Cardiac muscle cell (in vitro differentiated cells and primary cell): Measurements from ENCODE around the gene ADAM8. TPM values are rescaled to one million over a fixed set of nuclear protein-coding genes. Genes with fewer than 3 reads are reported as not detected.

ENCODE experiments used
- DNase-seq, 2 donors: peaks; one replicate each; pipeline versions ENCODE4 v3.0.0 to v3.0.0-alpha.2; 2010 to 2017; ENCODE audit warnings: low read depth in 1 of 2, low spot score in 1 of 2
- H3K27ac ChIP-seq: fragments of 200-600 bp; sonication (generic); 2 replicates; pipeline ENCODE4 v1.5.1; 2016
- H3K27me3 ChIP-seq: fragments of 200-600 bp; sonication (generic); 2 replicates; pipeline ENCODE4 v1.6.0; 2016; ENCODE audit warnings: control low read depth
- H3K36me3 ChIP-seq: fragments of 200-600 bp; sonication (generic); 2 replicates; pipeline ENCODE4 v1.5.1; 2016; ENCODE audit warnings: control low read depth
- H3K4me1 ChIP-seq: fragments of 200-600 bp; sonication (generic); 2 replicates; pipeline ENCODE4 v1.8.1; 2017; ENCODE audit warnings: low read depth, mild to moderate bottlenecking, mixed run types
- H3K4me3 ChIP-seq: fragments of 200-600 bp; sonication (generic); 2 replicates; pipeline ENCODE4 v1.5.1; 2016; ENCODE audit warnings: mild to moderate bottlenecking
- H3K9me3 ChIP-seq: fragments of 200-600 bp; sonication (generic); 2 replicates; pipeline ENCODE4 v1.5.1; 2017; ENCODE audit warnings: low read depth, mild to moderate bottlenecking, control low read depth
- polyA plus RNA-seq: library from polyadenylated mRNA; unstranded; fragments of >200 nt; fragmentation: Nextera tagmentation; extraction: Ambion mirVana; gene quantifications from 2 replicates; pipeline ENCODE4 v1.2.1, GENCODE V29; 2016
- total RNA-seq: library from RNA; depleted of rRNA; stranded (reverse); fragments of >200 nt; gene quantifications from 2 replicates; pipeline ENCODE4 v1.2.3, GENCODE V29; 2016
- TF ChIP-seq, protein P1 (sequence below): IDR thresholded peaks from 2 replicates; pipeline ENCODE4 v1.5.1; 2012; ENCODE audit warnings: low read depth, mild to moderate bottlenecking, low read length

Gene ADAM8
- total and polyA plus RNA-seq, 2 experiments from 2014 or later = 2.3 to 6.9 TPM

DNA sequence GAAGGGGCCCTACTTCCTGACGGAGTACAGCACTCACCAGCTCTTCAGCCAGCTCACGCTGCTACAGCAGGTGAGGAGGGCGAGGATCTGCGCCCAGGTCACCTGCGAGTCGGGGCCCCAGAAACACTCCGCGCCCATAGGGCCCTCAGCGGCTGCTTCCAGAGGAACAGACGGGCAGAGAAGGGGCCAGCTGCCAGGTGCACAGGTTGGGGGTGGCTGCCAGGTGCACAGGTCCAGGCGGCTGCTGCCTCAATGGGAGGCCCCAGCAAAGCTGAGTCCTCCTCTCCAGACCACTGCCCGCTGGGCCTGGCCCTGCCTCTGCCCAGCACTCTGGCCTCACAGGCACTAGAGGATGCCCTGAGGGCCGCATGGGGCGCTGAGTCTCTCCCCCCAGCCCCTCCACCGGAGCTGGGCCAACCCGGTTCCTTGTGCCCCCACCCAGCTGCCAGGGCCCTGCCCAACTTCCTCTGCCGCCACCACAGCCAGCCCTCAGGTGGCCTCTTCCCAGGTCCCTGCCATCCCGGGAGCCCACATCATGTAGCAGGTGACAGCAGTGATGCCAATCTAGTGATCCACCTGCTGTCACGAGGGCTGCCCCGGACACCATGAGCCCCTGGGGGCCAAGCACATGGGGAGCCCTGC lies 63.7 kb downstream of the ADAM8 start:
- no peak overlapping the region for H3K4me3 ChIP-seq
- no peaks in the 10 kb centered on the region for H3K4me1 ChIP-seq
- H3K27me3 ChIP-seq = no peaks in the 10 kb centered on the region
- H3K9me3 ChIP-seq = no peaks in the 10 kb centered on the region
- DNase-seq = no peak
- H3K36me3 ChIP-seq = no peaks in the 10 kb centered on the region
- no peak overlapping the region for H3K27ac ChIP-seq
- TF ChIP-seq, protein P1, sequence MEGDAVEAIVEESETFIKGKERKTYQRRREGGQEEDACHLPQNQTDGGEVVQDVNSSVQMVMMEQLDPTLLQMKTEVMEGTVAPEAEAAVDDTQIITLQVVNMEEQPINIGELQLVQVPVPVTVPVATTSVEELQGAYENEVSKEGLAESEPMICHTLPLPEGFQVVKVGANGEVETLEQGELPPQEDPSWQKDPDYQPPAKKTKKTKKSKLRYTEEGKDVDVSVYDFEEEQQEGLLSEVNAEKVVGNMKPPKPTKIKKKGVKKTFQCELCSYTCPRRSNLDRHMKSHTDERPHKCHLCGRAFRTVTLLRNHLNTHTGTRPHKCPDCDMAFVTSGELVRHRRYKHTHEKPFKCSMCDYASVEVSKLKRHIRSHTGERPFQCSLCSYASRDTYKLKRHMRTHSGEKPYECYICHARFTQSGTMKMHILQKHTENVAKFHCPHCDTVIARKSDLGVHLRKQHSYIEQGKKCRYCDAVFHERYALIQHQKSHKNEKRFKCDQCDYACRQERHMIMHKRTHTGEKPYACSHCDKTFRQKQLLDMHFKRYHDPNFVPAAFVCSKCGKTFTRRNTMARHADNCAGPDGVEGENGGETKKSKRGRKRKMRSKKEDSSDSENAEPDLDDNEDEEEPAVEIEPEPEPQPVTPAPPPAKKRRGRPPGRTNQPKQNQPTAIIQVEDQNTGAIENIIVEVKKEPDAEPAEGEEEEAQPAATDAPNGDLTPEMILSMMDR = no peak

Other genes with a start within 250 kb of the ADAM8 start
- 0.24 and 0.28 TPM in 2 replicates for gene ADGRA1, start 188.9 kb downstream of the ADAM8 start, total RNA-seq
- 0.67 TPM in 1 of 2 replicates, not detected in the other for gene ADGRA1, start 188.9 kb downstream of the ADAM8 start, polyA plus RNA-seq
- gene KNDC1, start 116.6 kb downstream of the ADAM8 start, total RNA-seq = 14.4 and 33.9 TPM in 2 replicates
- gene KNDC1, start 116.6 kb downstream of the ADAM8 start, polyA plus RNA-seq = 10.8 and 12.4 TPM in 2 replicates
- not detected in 2 replicates for gene UTF1, start 46.7 kb downstream of the ADAM8 start, total RNA-seq
- not detected in 2 replicates for gene UTF1, start 46.7 kb downstream of the ADAM8 start, polyA plus RNA-seq
- gene VENTX, start 39.0 kb downstream of the ADAM8 start, total RNA-seq = not detected in 2 replicates
- gene VENTX, start 39.0 kb downstream of the ADAM8 start, polyA plus RNA-seq = not detected in 2 replicates
- gene TUBGCP2, start 32.0 kb upstream of the ADAM8 start, total RNA-seq = 70.2 and 70.8 TPM in 2 replicates
- gene TUBGCP2, start 32.0 kb upstream of the ADAM8 start, polyA plus RNA-seq = 52.3 and 62.4 TPM in 2 replicates
- gene ZNF511, start 32.0 kb upstream of the ADAM8 start, total RNA-seq = 53.7 and 67.1 TPM in 2 replicates
- 116 and 150 TPM in 2 replicates for gene ZNF511, start 32.0 kb upstream of the ADAM8 start, polyA plus RNA-seq
- 9.8 and 16.3 TPM in 2 replicates for gene CALY, start 60.0 kb upstream of the ADAM8 start, total RNA-seq
- 12.3 and 14.8 TPM in 2 replicates for gene CALY, start 60.0 kb upstream of the ADAM8 start, polyA plus RNA-seq
- gene PRAP1, start 70.5 kb upstream of the ADAM8 start, total RNA-seq = 0.35 and 2.3 TPM in 2 replicates
- gene PRAP1, start 70.5 kb upstream of the ADAM8 start, polyA plus RNA-seq = 1.6 and 3.5 TPM in 2 replicates
- gene FUOM, start 81.2 kb upstream of the ADAM8 start, total RNA-seq = 20.0 and 58.1 TPM in 2 replicates
- 22.1 and 68.5 TPM in 2 replicates for gene FUOM, start 81.2 kb upstream of the ADAM8 start, polyA plus RNA-seq
- 111 and 159 TPM in 2 replicates for gene ECHS1, start 96.5 kb upstream of the ADAM8 start, total RNA-seq
- gene ECHS1, start 96.5 kb upstream of the ADAM8 start, polyA plus RNA-seq = 184 and 243 TPM in 2 replicates
- 14.8 and 15.8 TPM in 2 replicates for gene PAOX, start 102.4 kb upstream of the ADAM8 start, total RNA-seq
- gene PAOX, start 102.4 kb upstream of the ADAM8 start, polyA plus RNA-seq = 18.2 and 20.1 TPM in 2 replicates
- 35.3 and 65.1 TPM in 2 replicates for gene MTG1, start 117.3 kb upstream of the ADAM8 start, total RNA-seq
- 83.1 and 123 TPM in 2 replicates for gene MTG1, start 117.3 kb upstream of the ADAM8 start, polyA plus RNA-seq
- 0.33 and 0.63 TPM in 2 replicates for gene SPRN, start 147.8 kb upstream of the ADAM8 start, total RNA-seq
- 1.8 and 2.3 TPM in 2 replicates for gene SPRN, start 147.8 kb upstream of the ADAM8 start, polyA plus RNA-seq
- 0.74 and 5.6 TPM in 2 replicates for gene SCART1, start 177.1 kb upstream of the ADAM8 start, total RNA-seq
- gene SCART1, start 177.1 kb upstream of the ADAM8 start, polyA plus RNA-seq = 0.89 and 1.8 TPM in 2 replicates